ENCODE measurements around the gene PLXNC1.

Gene PLXNC1

DNA sequence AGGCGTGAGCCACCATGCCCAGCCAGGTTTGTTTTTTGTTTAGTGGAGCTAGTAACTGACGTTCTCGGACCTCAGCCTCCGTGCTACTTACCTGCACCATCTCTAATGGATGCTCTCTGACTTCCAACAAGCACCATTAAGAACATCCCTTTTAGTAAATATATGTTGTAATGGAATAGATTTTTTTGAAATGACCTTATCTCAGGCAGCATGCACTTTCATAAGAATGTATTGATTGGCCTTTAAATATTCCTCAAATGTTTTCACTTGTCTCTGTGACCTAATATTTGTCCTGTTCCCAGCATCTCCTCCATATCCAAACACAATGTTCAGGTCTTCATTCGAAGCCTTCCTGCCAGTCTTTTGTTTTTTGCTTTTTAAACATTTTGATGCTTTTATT, 51.7 kb downstream of the PLXNC1 start:
- Histone ChIP-seq H3K27me3 (ENCODE audit: insufficient read depth, low read depth, severe bottlenecking) (no peaks in the 10 kb centered on the region), H3K36me3 (no peaks in the 10 kb centered on the region), H3K4me3 (ENCODE audit: low read depth, low read length) (no peak overlapping the region), H3K27ac (no peak overlapping the region), H3K9me3 (ENCODE audit: severe bottlenecking) (no peaks in the 10 kb centered on the region)
- no peak for DNase-seq
- TF ChIP-seq, protein P1, sequence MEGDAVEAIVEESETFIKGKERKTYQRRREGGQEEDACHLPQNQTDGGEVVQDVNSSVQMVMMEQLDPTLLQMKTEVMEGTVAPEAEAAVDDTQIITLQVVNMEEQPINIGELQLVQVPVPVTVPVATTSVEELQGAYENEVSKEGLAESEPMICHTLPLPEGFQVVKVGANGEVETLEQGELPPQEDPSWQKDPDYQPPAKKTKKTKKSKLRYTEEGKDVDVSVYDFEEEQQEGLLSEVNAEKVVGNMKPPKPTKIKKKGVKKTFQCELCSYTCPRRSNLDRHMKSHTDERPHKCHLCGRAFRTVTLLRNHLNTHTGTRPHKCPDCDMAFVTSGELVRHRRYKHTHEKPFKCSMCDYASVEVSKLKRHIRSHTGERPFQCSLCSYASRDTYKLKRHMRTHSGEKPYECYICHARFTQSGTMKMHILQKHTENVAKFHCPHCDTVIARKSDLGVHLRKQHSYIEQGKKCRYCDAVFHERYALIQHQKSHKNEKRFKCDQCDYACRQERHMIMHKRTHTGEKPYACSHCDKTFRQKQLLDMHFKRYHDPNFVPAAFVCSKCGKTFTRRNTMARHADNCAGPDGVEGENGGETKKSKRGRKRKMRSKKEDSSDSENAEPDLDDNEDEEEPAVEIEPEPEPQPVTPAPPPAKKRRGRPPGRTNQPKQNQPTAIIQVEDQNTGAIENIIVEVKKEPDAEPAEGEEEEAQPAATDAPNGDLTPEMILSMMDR (IDR thresholded peaks at IDR 0.05; ENCODE audit: low read depth, low read length) = no peak

DNA sequence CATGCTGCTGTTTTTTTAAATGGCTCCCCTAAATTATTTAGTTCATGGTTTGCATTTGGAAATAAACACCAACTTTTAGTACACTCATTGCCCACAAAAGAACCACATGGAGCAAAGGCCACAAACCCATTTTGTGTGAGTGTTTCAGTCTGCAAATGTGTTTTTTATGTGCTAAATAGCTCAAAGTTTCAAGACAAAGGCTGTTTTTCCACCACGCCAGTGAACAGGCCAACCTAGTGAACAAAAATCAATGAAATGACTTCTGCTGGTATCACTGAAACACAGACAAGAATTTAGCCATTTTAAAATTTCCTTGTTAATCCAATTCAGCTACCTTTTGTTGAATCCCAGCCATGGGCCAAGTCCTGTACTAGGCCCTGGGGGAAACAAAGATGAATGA, 52.3 kb downstream of the PLXNC1 start:
- Histone ChIP-seq H3K27me3 (ENCODE audit: insufficient read depth, low read depth, severe bottlenecking) (no peaks in the 10 kb centered on the region), H3K27ac (no peak overlapping the region), H3K36me3 (no peaks in the 10 kb centered on the region), H3K9me3 (ENCODE audit: severe bottlenecking) (no peaks in the 10 kb centered on the region), H3K4me3 (ENCODE audit: low read depth, low read length) (no peak overlapping the region)
- no peak for DNase-seq
- TF ChIP-seq, protein P1 (IDR thresholded peaks at IDR 0.05; ENCODE audit: low read depth, low read length) = no peak

DNA sequence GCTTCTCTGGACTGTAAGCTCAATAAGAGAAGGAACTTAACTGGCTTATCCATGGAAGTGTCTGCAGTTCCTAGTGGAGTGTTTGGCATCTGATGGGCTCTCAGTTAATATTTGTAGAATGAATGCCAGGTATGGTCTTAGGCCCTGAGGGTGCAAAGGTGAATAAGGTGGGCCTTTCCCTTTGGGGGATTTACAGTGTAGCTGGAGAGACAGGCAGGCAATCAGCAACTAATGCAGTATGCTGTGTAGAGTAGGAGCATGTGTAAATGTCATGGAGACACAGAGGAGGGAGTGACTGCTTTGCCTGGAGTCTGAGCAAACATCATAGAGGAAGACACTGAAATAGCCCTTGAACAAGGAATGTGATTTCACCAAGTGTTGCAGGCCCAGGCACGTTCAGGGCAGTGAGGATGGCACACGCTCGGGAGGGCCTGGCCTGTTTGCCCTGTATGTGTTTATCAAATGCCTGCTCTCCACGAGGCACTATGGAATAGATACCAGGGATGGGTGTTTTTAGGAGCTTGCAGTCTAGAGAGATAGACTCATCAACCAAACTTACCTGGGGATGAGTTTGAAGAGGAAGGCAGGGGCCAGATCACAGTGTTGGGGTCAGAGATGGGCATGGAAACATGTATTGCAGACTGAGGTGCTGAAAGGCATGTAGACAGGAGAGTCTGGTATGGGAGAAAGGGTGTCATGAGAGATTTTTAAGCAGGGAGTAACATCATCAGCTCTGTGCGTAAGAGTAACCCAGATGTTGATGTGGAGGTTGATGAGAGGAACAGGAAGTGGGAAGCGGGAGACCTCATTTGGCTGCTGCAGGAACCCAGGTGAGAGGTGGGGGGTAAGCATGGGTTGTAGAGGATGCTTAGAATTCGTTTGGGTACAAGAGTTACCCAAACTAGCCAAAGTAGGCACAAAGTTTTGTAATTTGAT, 54.1 kb downstream of the PLXNC1 start:
- H3K36me3 ChIP-seq = no peaks in the 10 kb centered on the region
- H3K27ac ChIP-seq = no peak overlapping the region
- H3K9me3 ChIP-seq (ENCODE audit: severe bottlenecking) = no peaks in the 10 kb centered on the region
- no peaks in the 10 kb centered on the region for H3K27me3 ChIP-seq (ENCODE audit: insufficient read depth, low read depth, severe bottlenecking)
- no peak for DNase-seq
- TF ChIP-seq, protein P1 (IDR thresholded peaks at IDR 0.05; ENCODE audit: low read depth, low read length) = no peak
- no peak overlapping the region for H3K4me3 ChIP-seq (ENCODE audit: low read depth, low read length)

- Histone ChIP-seq H3K4me3 (ENCODE audit: low read depth, low read length) (no peak overlapping the region), H3K9me3 (ENCODE audit: severe bottlenecking) (no peaks in the 10 kb centered on the region), H3K36me3 (no peaks in the 10 kb centered on the region), H3K27ac (no peak overlapping the region), H3K27me3 (ENCODE audit: insufficient read depth, low read depth, severe bottlenecking) (no peaks in the 10 kb centered on the region)
- TF ChIP-seq, protein P1 (IDR thresholded peaks at IDR 0.05; ENCODE audit: low read depth, low read length) = no peak
- DNase-seq = no peak
Observed at GRCh38 chr12:94203181-94203546, 54.8 kb downstream of the PLXNC1 start.

DNA sequence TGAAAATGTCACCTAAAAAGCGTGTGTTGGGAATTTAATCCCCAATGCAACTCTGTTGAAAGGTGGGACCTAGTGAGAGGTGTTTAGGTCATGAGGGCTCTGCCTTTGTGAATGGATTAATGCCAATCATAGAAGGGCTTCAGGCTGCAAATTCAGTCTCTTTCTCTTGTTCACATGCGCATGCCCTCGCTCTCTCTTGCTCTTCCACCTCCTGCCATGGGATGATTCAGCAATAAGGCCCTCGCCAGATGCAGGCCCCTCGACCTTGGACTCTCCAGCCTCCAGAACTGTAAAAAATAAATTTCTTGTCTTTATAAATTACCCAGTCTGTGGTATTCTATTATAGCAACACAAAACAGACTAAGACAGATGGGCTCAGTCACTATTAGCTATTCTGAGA, 55.4 kb downstream of the PLXNC1 start:
- Histone ChIP-seq H3K27me3 (ENCODE audit: insufficient read depth, low read depth, severe bottlenecking) (no peaks in the 10 kb centered on the region), H3K4me3 (ENCODE audit: low read depth, low read length) (no peak overlapping the region), H3K9me3 (ENCODE audit: severe bottlenecking) (no peaks in the 10 kb centered on the region), H3K27ac (no peak overlapping the region), H3K36me3 (no peaks in the 10 kb centered on the region)
- TF ChIP-seq, protein P1 (IDR thresholded peaks at IDR 0.05; ENCODE audit: low read depth, low read length) = no peak
- DNase-seq = no peak

Data from WERI-Rb-1 (cell line).